Mammary microvascular endothelial cell (primary cell): ENCODE measurements around the gene PRTG. TPM values are rescaled to one million over a fixed set of nuclear protein-coding genes. Genes with fewer than 3 reads are reported as not detected.

Experiments
- total RNA-seq: library from RNA; depleted of rRNA; stranded (reverse); fragments of >200 nt; gene quantifications from 2 replicates; pipeline ENCODE4 v1.2.3, GENCODE V29; 2015

The PRTG gene
- total RNA-seq = 8.0 and 8.5 TPM in 2 replicates

GRCh38 chr15:55742927-55743728 is at the start of gene PRTG:
PRTG (minus strand) TSS chr15:55743152; CDS start chr15:55742931, 221 bp downstream.

GRCh38 chr15:55588070-55588814 is 154.7 kb downstream of the PRTG start, which contains the start of gene PYGO1:
PYGO1 (minus strand) TSS chr15:55588345; CDS start chr15:55587883, 462 bp downstream.

Other genes with a start within 250 kb of the PRTG start
- gene DNAAF4, start 234.9 kb downstream of the PRTG start, total RNA-seq = 0.80 and 1.3 TPM in 2 replicates
- 0.53 and 0.69 TPM in 2 replicates for gene PYGO1, start 154.8 kb downstream of the PRTG start, total RNA-seq